CD4-positive, alpha-beta T cell treated with Interleukin-2 at 100 ng/mL for 4 hours (primary cell): Measurements from ENCODE around the gene ASCL3.
"Not testable (repeated sequence)": the region's sequence is repeated elsewhere in the genome, so short reads cannot be mapped to it uniquely, and the experiment has no call there.

ENCODE experiments used
- DNase-seq: peaks from one replicate; pipeline ENCODE4 v3.0.0-alpha.2; 2020; ENCODE audit warnings: low spot score

ASCL3 gene

DNA sequence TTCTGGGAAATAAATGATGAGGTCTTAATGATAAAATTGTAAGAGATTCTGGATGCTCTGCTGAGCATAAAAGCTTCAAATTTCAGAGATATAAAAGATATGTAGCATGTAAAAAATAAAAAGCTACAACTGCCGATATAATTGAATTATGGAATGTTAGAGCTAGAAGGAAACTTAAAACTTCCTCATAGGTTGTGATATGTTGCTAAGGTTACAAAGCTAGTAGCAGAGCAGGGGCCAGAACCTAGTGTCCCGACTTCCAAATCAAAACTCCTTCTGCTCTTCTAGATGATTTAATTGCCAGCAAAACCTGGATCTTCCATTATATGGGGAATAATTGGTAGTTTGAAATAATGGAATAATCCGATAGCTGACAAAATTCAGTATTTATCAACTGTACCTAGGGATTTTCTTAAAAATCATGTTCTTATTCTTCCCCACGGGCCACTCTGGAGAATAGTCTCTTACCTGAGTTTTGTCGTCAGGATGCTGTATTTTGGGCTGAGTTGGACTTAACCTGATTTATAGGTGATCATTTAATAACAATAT is at the start of gene ASCL3:
Gene ASCL3 (minus strand): TSS at position 499 of the 549 bp plus-strand sequence. CDS start 4,855 bp downstream, outside the sequence.
- no peak for DNase-seq

- DNase-seq: no peak
These were observed 46.6 kb upstream of the ASCL3 start for GRCh38 chr11:8989453-8989852.

DNA sequence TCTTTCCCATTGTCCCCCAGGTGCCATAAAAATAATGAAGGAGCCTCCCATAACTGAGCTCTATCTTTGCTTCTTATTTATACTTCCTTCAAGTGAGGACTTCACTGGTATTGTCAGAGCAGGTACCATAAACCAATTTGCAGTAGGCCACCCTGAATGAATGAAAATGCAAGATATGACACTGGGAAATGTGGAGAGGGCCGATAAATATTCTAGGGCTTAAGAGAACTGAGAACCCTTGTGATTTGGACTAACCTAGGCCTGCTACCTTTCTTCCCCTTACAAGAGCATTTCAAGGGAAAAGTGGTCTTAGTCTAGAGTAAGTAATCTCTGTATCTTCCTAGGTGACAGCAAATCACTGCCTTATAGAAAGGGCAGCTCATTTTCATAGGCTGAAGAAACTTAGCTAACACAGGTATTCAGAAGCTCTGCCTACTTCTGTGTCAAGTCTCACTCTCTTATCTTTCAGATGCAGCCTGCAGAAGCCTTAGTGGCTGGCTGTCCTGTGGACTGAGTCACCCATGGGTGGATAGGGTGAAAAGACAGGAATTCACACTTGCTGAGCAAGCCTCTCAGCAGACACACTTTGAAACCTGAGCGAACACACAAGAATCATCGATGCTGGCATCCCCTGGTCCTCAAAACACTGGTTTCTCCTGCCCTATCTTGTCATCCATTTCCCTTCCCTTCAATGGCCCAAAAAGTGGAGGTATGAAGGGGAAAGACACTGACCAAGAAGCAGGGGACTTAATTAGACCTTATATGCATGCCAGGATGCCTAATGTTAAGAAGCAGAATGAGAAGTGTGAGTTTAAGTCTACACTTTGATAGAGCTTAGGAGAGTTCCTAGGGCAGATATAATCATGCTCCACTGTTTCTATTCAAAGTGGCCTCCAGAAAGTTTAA is 45.8 kb upstream of the ASCL3 start:
- no peak for DNase-seq

DNA sequence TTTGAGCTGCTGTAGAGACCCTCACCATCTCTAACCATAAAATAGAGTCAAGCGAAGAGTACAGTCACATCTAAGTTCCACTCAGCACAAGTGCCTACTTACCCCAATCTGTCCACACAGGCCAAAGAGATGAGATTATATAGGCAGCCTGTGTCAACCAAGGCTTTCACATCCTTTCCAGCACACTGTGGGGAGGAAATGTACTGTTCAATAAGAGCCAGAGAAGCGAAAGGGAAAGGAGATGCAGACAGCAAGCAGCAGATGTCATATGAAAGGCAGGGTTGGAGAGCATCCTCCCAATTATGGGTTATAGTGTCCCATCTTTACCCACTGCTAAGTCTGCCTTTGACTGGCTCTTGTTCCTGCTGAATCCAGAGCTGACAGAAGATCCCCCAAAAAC is 44.6 kb upstream of the ASCL3 start:
- no peak for DNase-seq

GRCh38 chr11:8986772-8987171 is 44.0 kb upstream of the ASCL3 start:
- DNase-seq: not testable (repeated sequence)

DNA sequence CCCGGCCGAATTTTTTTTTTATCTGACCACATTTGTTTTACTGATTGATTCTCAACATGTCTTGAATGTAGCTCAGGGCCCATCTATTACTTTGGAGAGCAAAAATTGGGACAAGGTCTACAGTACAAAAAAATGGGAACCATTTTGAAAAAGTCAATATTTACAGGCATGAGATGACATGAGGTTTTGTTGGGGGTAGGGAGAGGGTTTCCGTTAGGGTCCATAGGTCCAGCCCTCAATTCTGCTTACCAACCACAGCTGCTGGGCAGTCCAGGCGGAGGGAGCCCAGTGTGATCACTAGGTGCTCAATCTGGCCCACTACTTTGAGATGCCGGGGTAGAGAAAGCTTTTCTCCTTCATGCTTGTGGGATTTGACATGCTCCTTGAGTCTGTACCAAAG is 42.6 kb upstream of the ASCL3 start:
- no peak for DNase-seq

DNA sequence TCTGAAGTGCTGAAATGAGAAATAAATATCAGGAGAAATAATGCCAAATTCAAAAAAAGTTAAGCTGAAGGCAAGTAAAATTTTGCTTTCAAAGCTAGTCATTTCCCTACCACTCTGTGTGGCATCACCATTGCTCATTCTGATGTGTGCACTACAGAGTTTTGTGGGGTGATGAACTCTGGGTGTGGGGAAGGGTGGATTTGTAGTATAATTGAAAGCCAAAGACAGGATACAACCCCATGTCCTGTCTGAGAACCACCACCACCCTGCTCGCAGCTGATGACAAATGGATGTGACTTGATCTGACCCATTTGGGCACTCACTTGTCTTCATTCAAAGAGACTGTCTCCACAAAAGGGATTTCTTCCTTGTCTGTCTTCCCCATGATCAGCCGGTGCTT is 40.7 kb upstream of the ASCL3 start:
- DNase-seq: no peak

DNA sequence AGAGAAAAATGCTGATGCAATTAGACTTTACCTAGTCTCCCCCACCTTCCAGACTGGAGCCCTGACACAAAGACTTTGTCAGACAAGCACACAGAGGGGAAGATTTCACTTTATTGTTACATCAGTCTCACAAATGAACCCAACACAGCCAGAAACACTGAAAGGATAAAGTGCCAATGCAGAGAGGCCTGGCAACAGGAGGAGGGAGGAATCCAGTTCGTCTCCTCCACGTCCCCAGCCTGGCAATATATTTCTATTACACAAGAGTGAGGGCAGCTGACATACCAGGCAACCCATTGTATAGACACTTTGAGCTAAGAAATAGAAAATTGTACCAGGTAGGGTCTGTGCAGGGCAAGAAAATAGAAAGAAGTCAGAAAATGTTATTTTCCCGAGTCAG is 37.7 kb upstream of the ASCL3 start:
- DNase-seq: no peak

- not testable (repeated sequence) for DNase-seq
These were observed 36.5 kb upstream of the ASCL3 start for GRCh38 chr11:8979365-8979764.

- no peak for DNase-seq
These were observed 30.3 kb upstream of the ASCL3 start for GRCh38 chr11:8973121-8973520.

DNA sequence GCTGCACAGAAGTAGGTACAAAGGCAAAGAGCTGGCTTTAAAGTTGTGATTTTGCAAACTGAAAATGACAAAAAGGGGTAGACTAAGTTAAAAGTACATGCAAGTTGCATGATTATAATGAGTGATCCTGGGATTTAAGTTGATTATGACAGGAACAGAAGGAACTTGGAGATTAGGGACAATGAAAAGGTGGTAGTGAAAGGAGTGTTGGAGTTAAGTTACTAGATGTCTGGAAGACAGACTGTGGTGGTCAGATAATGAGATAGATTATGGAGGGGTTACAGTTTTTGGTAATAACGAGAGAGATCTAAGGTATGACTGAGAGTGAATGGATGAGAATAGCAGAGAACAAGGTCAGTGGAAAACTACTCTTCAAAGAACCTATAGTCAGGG is 29.1 kb upstream of the ASCL3 start:
- no peak for DNase-seq

- no peak for DNase-seq
These were observed 28.5 kb upstream of the ASCL3 start for GRCh38 chr11:8971196-8971923.

GRCh38 chr11:8967184-8967583 is 24.4 kb upstream of the ASCL3 start:
- DNase-seq: no peak

GRCh38 chr11:8964324-8965320 is 21.8 kb upstream of the ASCL3 start, which contains the start of gene TMEM9B:
TSS of gene TMEM9B (minus strand) at chr11:8964442. CDS start at chr11:8964313, 129 bp downstream.
- DNase-seq: peak; percentile 76

DNA sequence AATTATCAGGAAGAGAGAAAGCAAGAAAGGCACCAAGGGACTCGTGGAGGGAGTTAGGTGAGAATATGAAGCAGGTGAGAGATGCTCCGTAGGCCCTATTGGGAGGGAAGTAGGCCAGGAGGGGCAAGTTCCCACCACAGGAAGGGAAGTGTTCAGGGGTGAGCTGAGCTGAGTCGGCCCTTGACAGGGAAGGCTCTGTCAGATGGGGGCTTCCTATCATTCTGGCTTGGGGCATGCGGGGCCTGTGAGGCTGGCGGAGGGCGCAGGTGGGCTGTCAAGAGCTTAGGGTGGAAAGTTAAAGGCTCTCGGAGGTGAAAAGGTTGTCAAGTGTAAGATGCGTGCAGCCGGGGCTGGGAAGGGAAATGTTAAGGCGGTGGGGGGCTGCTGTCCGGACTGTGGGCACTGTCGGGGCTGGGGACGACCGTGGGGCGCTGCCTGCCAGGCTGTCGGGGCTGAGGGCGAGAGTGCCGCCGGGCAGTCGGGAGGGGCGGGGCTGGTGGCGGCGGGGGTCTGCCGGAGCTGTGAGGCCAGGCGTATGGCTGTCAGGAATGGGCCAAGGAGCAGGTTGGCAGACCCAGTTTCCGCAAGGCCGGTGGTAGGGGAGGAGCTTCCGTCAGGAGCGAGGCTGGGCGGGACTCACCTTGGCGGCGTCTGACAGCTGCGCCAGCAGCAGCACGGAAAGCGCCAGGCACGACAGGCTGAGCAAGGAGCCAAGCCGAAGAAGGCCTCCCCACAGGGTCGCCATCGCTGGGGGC is 20.9 kb upstream of the ASCL3 start:
- peak; percentile 74 for DNase-seq

DNA sequence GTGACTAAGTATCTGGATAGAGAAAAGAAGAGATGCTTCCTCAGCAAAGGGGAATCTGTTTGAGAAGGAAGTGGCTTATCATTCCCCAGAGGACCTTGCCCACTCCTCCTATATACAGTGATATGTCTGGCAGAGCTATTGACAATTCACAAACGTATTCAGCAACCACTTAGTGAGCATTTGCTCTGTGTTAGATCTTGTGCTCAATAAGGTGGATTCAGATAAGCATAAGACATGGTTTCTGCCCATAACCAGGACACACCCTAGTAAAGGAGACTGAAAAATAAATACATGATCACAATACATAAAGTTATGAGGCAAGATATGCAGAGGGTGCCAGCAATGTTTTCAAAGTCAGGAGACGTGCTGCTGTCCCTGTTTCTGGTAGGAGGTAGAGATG is 20.0 kb upstream of the ASCL3 start:
- no peak for DNase-seq

DNA sequence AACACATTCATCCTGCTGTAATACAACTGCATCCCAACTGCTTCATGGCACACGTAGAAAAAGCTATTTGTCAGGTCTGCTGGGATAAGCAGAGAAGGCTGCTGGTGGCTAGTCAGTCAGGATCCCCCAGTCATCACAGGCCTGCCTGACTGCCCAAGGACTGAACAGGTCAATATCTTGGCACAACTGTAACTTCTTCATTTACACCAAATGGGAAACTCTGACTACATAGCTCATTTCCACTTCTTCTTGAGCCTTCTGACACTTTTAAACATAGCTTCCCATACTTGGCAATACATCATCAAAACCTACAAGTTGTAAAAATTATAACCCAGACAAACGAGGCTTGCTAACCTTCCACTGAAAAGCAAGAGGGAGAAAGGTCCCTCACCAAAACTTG is 18.6 kb upstream of the ASCL3 start:
- no peak for DNase-seq

DNA sequence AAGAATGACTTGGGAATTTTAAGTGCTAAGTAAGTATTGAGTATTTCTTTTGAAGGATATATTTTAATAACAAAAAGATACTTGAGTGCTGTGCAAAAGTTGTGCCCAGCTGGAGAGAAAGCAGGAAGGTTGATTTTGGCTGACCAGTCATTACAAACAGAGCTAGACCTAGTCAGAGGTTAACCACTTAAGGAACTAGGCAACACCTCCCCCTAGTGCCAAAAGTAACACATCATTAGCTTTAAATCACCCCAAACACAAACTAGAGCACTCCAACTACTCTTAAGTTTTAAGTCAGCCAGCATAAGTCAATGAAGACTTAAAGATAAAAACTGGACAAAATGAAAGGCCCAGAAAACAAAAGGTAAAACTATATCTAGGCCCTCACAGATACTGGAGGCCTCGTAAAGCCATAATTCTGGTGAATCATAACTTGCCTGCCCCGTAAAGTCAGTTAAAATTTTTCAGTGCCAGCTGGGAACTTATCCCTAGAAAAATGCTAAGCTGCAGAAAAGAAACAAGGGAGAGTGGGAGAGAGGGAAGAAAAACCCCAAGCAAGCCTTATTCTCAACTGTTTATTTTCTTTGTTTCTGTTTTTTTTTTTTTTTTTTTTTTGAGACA is 16.8 kb upstream of the ASCL3 start:
- peak; percentile 54 for DNase-seq

GRCh38 chr11:8956860-8957259 is 14.0 kb upstream of the ASCL3 start:
- no peak for DNase-seq

- no peak for DNase-seq
These were observed 6.1 kb upstream of the ASCL3 start for GRCh38 chr11:8948886-8949285.
